K562 (cell line): ENCODE results near the gene MBOAT7. TPM values are rescaled to one million over a fixed set of nuclear protein-coding genes. Genes with fewer than 3 reads are reported as not detected.

Source experiments
- ARID1B ChIP-seq: fragments of 450-650 bp; IDR thresholded peaks from 2 replicates; pipeline ENCODE4 v1.6.1; 2016; ENCODE audit warnings: antibody characterized with exemption, mild to moderate bottlenecking, inconsistent platforms
- C11orf30 ChIP-seq: fragments of 450-650 bp; IDR thresholded peaks from 2 replicates; pipeline ENCODE4 v1.6.1; 2016; ENCODE audit warnings: low read depth, mild to moderate bottlenecking
- CBFA2T3 ChIP-seq: fragments of 450-650 bp; IDR thresholded peaks from 2 replicates; pipeline ENCODE4 v1.6.1; 2017
- COPS2 ChIP-seq: fragments of 450-650 bp; conservative IDR thresholded peaks from 2 replicates; pipeline ENCODE4 v1.6.1; 2016; ENCODE audit warnings: mild to moderate bottlenecking, moderate library complexity
- HNRNPUL1 ChIP-seq: fragments of 200-400 bp; formaldehyde crosslinking; IDR thresholded peaks from 2 replicates; pipeline ENCODE4 v1.6.1; 2017; ENCODE audit warnings: low read length
- MTA1 ChIP-seq: fragments of 450-650 bp; IDR thresholded peaks from 2 replicates; pipeline ENCODE4 v1.6.1; 2017; ENCODE audit warnings: borderline replicate concordance
- MTA3 ChIP-seq: fragments of 450-650 bp; formaldehyde crosslinking; IDR thresholded peaks from 2 replicates; pipeline ENCODE4 v1.6.1; 2017; ENCODE audit warnings: mild to moderate bottlenecking, borderline replicate concordance
- MTF1 ChIP-seq: fragments of 250-450 bp; sonication (Bioruptor Pico); IDR thresholded peaks from 2 replicates; pipeline ENCODE4 v1.9.0; 2021; ENCODE audit warnings: moderate library complexity, mild to moderate bottlenecking, inconsistent platforms, borderline replicate concordance
- NFIX ChIP-seq: fragments of 250-450 bp; sonication (Bioruptor Pico); IDR thresholded peaks from 2 replicates; pipeline ENCODE4 v1.4.0; 2020; ENCODE audit warnings: low read depth, mild to moderate bottlenecking, moderate library complexity
- PCBP2 ChIP-seq: fragments of 200-400 bp; formaldehyde crosslinking; IDR thresholded peaks from 2 replicates; pipeline ENCODE4 v1.6.1; 2018; ENCODE audit warnings: low read length, low read depth, mild to moderate bottlenecking, moderate library complexity; ENCODE audit not compliant: poor library complexity, severe bottlenecking
- REST ChIP-seq, 2 experiments: fragments of 450-650 bp; formaldehyde crosslinking in 1 of 2; IDR thresholded peaks; 2 replicates each; pipeline versions ENCODE4 v1.4.0 to v1.6.1; 2014 to 2020; ENCODE audit warnings: mild to moderate bottlenecking in 2 of 2, borderline replicate concordance in 1 of 2, low read depth in 1 of 2
- SMC3 ChIP-seq: conservative IDR thresholded peaks from 2 replicates; pipeline ENCODE4 v1.6.1; 2011; ENCODE audit warnings: low read depth, low read length, improper control_type of control experiment; ENCODE audit not compliant: insufficient read depth
- TRIM28 ChIP-seq: fragments of 450-650 bp; IDR thresholded peaks from 2 replicates; pipeline ENCODE4 v1.6.1; 2017
- U2AF1 ChIP-seq: fragments of 200-400 bp; formaldehyde crosslinking; optimal IDR thresholded peaks from 2 replicates; pipeline ENCODE3; 2017; ENCODE audit warnings: mild to moderate bottlenecking, low read depth, low read length, moderate library complexity
- ZBTB17 ChIP-seq: fragments of 450-650 bp; formaldehyde crosslinking; IDR thresholded peaks from 2 replicates; pipeline ENCODE4 v1.4.0; 2020; ENCODE audit warnings: mild to moderate bottlenecking
- ZBTB7A ChIP-seq: IDR thresholded peaks from 2 replicates; pipeline ENCODE4 v1.6.1; 2011; ENCODE audit warnings: low read depth, mild to moderate bottlenecking, low read length, moderate library complexity, borderline replicate concordance; ENCODE audit not compliant: control insufficient read depth
- ZNF146 ChIP-seq: IDR thresholded peaks from one replicate; pipeline ENCODE4 v1.6.1; 2018; ENCODE audit warnings: missing compliant biosample characterization; ENCODE audit not compliant: unreplicated experiment
- ZNF253 ChIP-seq: fragments of 250-450 bp; sonication (Bioruptor Pico); conservative IDR thresholded peaks from 2 replicates; pipeline ENCODE4 v1.6.1; 2021; ENCODE audit warnings: mild to moderate bottlenecking
- polyA plus RNA-seq, 8 experiments: library from polyadenylated mRNA; depleted of rRNA in 4 of 8; stranded (reverse) in 5 of 8; unstranded in 3 of 8; fragments of >200 nt; fragmentation: Nextera tagmentation in 2 of 8; fragmentation: Illumina TruSeq in 1 of 8; extraction: Ambion mirVana in 2 of 8; extraction: Trizol in 1 of 8; gene quantifications; 2 replicates each; pipeline versions ENCODE4 v1.2.1 to v1.2.3, GENCODE V29; 2011 to 2014; ENCODE audit warnings: inconsistent platforms in 1 of 8, missing spikeins in 1 of 8
- total RNA-seq, 7 experiments: library from RNA; depleted of rRNA in 6 of 7; stranded (reverse); fragments of >200 nt in 6 of 7; fragmentation: Illumina TruSeq in 2 of 7; extraction: Trizol in 2 of 7; gene quantifications; 2 replicates each; pipeline versions ENCODE4 v1.2.1 to v1.2.3, GENCODE V29; 2011 to 2021; ENCODE audit warnings: low replicate concordance in 1 of 7

The MBOAT7 gene
- total and polyA plus RNA-seq, 9 of the 15 experiments (the other 6 are each of a cell fraction or from before 2014, with no cell fraction given): 1.4 to 153 (median 56.1) TPM

- peak; percentile 71; the same call in 1 of the 2 replicates for TF ChIP-seq REST (IDR thresholded peaks at IDR 0.05; ENCODE audit: borderline replicate concordance)
- TF ChIP-seq REST (CRISPR knock-in tag; IDR thresholded peaks at IDR 0.05; ENCODE audit: low read depth): no peak
- no peak for TF ChIP-seq ZNF146 (CRISPR knock-in tag)
- TF ChIP-seq TRIM28: no peak
- TF ChIP-seq HNRNPUL1: no peak
- TF ChIP-seq PCBP2: no peak
- 0 out of 2 replicates have a peak, but pooled peaks have one; percentile 33 for TF ChIP-seq MTA3
- peak; percentile 33; the same call in 1 of the 2 replicates for TF ChIP-seq ZBTB7A
- peak; percentile 73 for TF ChIP-seq SMC3
- no peak for TF ChIP-seq U2AF1
- TF ChIP-seq MTF1 (CRISPR knock-in tag): no peak
- no peak for TF ChIP-seq ZBTB17
- no peak for TF ChIP-seq C11orf30
- TF ChIP-seq CBFA2T3: no peak
- TF ChIP-seq MTA1: no peak
- TF ChIP-seq ARID1B: no peak
- TF ChIP-seq ZNF253 (CRISPR knock-in tag): no peak
- no peak for TF ChIP-seq NFIX (CRISPR knock-in tag)
- TF ChIP-seq COPS2: no peak
Observed at GRCh38 chr19:54168174-54168917, 21.0 kb downstream of the MBOAT7 start (continued).
